ENCODE data around the gene TUBA4B. TPM values are rescaled to one million over a fixed set of nuclear protein-coding genes. Genes with fewer than 3 reads are reported as not detected.

The TUBA4B gene
- total and polyA plus RNA-seq, 2 of the 4 experiments (the other 2 are of a cell fraction) = not detected

GRCh38 chr2:219229305-219230058 is 23.6 kb upstream of the TUBA4B start, which contains the start of the genes ANKZF1 and ATG9A (continued):
- TF ChIP-seq MXI1 (IDR thresholded peaks at IDR 0.05; ENCODE audit: borderline replicate concordance, low read depth, low read length) = peak; percentile 27; the same call in 1 of the 2 replicates
- 0 out of 2 replicates have a peak, but pooled peaks have one; percentile 10 for TF ChIP-seq SMC3 (IDR thresholded peaks at IDR 0.05; ENCODE audit: low read depth, low read length)

- BruUV-seq (replicated peaks) = no TSS peak
- Histone ChIP-seq H3K4me2 (ENCODE audit: low read depth, low read length) (peak overlapping the region; percentile 80), H3K56ac (ENCODE audit: extremely low read depth, insufficient read depth, low read length) (peak overlapping the region; percentile 78), H2AK5ac (ENCODE audit: low read depth, low read length) (peak overlapping the region; percentile 50; the same call in 1 of the 2 replicates), H3K23ac (ENCODE audit: low read depth, low read length) (peak overlapping the region; percentile 72), H2BK20ac (ENCODE audit: low read depth, low read length) (no peak overlapping the region), H3K27me3 (ENCODE audit: control insufficient read depth, insufficient read depth, low read length) (no peaks in the 10 kb centered on the region), H3K18ac (ENCODE audit: low read depth, low read length) (peak overlapping the region; percentile 14; the same call in 1 of the 2 replicates), H2AFZ (replicated peaks; ENCODE audit: low read length, poor library complexity) (peak overlapping the region; percentile 99), H3K27ac (ENCODE audit: insufficient read depth, low read length) (peak overlapping the region; percentile 40), H3K9me3 (ENCODE audit: control insufficient read depth, insufficient read depth, low read length) (no peaks in the 10 kb centered on the region), H3K9me1 (ENCODE audit: insufficient read depth, low read length) (peaks cover 8% of the 10 kb centered on the region; the same call in 1 of the 2 replicates), H2AK9ac (replicated peaks; ENCODE audit: low read depth, low read length, poor library complexity) (peak overlapping the region; percentile 92), H2BK5ac (ENCODE audit: low read depth, low read length, poor library complexity, severe bottlenecking) (peak overlapping the region; percentile 49), H4K5ac (ENCODE audit: low read depth, low read length) (peak overlapping the region; percentile 51; the same call in 1 of the 2 replicates), H4K20me1 (ENCODE audit: insufficient read depth, low read length) (no peaks in the 10 kb centered on the region), H4K91ac (ENCODE audit: insufficient read depth, low read depth, low read length) (peak overlapping the region; percentile 84), H3K36me3 (ENCODE audit: control insufficient read depth, insufficient read depth, low read length) (peaks cover 35% of the 10 kb centered on the region), H3K4me3 (ENCODE audit: insufficient read depth, low read depth, low read length) (peak overlapping the region; percentile 77), H3K9ac (ENCODE audit: low read depth, low read length) (peak overlapping the region; percentile 74), H2BK120ac (ENCODE audit: low read depth, low read length) (peak overlapping the region; percentile 23; the same call in 1 of the 2 replicates), H3K4me1 (ENCODE audit: control insufficient read depth, insufficient read depth, low read length) (peaks cover 5% of the 10 kb centered on the region), H3K4ac (ENCODE audit: low read depth, low read length) (peak overlapping the region; percentile 73), H2BK15ac (ENCODE audit: low read depth, low read length) (no peak overlapping the region), H3K79me1 (ENCODE audit: low read depth in 1 of 2, low read length in 2 of 2) (peaks cover 46 to 55% of the 10 kb centered on the region in 2 experiments), H4K8ac (ENCODE audit: low read depth in 2 of 2, low read length in 2 of 2) (peak overlapping the region; percentile 38 to 86), H3K14ac (replicated peaks; ENCODE audit: low read depth, low read length) (peak overlapping the region; percentile 79)
- peak; percentile 61; the same call in 1 of the 2 replicates for TF ChIP-seq POLR2A (IDR thresholded peaks at IDR 0.05; ENCODE audit: low read depth, low read length)
- TF ChIP-seq SMC3 (IDR thresholded peaks at IDR 0.05; ENCODE audit: low read depth, low read length) = 0 out of 2 replicates have a peak, but pooled peaks have one; percentile 6
- TF ChIP-seq BHLHE40 (IDR thresholded peaks at IDR 0.05; ENCODE audit: low read depth, low read length) = peak; percentile 46; the same call in 1 of the 2 replicates
- peak; percentile 62; the same call in 1 of the 2 replicates for TF ChIP-seq MXI1 (IDR thresholded peaks at IDR 0.05; ENCODE audit: borderline replicate concordance, low read depth, low read length)
- TF ChIP-seq RAD21 (IDR thresholded peaks at IDR 0.05; ENCODE audit: low read length) = no peak
- TF ChIP-seq FOS (IDR thresholded peaks at IDR 0.05; ENCODE audit: low read depth, low read length) = no peak
- dilution Hi-C loops (cut with HindIII; ENCODE audit: low sequenced_read_pairs, unreplicated experiment) (no loop called here), in situ Hi-C loops (cut with MboI; ENCODE audit: low sequenced_read_pairs) (no loop called here), intact Hi-C loops (cut with micrococcal nuclease) (loop anchor here (2.0 kb wide), 1 partner anchor 59 kb away; no protein-coding TSS in a partner anchor)
- ChIA-PET POLR2A (ENCODE audit: unreplicated experiment) (no interaction called here), CTCF (interaction anchor here (0.6 to 1.3 kb wide), 2 partner anchors 61 to 65 kb away, joined by 3 to 8 read pairs; no protein-coding TSS in a partner anchor)
- DNase-seq = peak; percentile 55
- WGBS, 2 experiments (ENCODE audit: extremely low coverage in 2 of 2, insufficient read length in 1 of 2) = 1% methylated on average over 14 of the region's 24 CpGs; no CpG with 5 or more reads in 1 of the 2 experiments
- ATAC-seq (ENCODE audit: low read depth) = peak; percentile 5; the same call in 1 of the 2 replicates
Measured at GRCh38 chr2:219230059-219230540, 22.9 kb upstream of the TUBA4B start.
